Dermis microvascular lymphatic vessel endothelial cell (primary cell): ENCODE data around the gene IMMP2L. TPM values are rescaled to one million over a fixed set of nuclear protein-coding genes. Genes with fewer than 3 reads are reported as not detected.
A peak's percentile ranks its signal among the peaks of the same experiment; 100 is the strongest.

Experiments used
- DNase-seq, 2 donors: peaks; one replicate each; pipeline versions ENCODE4 v3.0.0 to v3.0.0-alpha.2; 2010; ENCODE audit warnings: low read depth in 2 of 2
- total RNA-seq: library from RNA; depleted of rRNA; stranded (reverse); fragments of >200 nt; gene quantifications from 2 replicates; pipeline ENCODE4 v1.2.1, GENCODE V29; 2014

IMMP2L gene
- total RNA-seq, 1 donor from 2014 or later: 6.0 TPM

GRCh38 chr7:111223802-111224253 lies 338.5 kb downstream of the IMMP2L start:
- DNase-seq: no peak

DNA sequence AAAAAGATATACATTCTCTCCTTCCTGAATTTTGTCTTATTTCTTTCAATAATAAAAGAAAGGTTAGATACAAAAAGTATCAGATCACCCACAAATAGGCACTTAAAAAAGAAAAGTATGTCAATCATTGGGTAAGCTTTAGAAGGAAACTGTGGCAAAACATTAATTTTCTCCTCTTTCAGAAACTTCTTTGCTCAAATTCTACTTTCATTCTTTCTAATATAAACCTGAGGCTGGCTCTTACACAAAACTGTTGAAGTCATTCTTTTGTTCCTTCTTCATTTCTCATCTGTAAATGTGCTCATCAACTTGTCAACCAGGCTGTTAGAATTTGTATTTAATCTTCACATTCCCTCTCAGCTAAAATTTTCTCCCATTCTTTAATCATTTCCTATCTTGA lies 346.7 kb downstream of the IMMP2L start:
- no peak for DNase-seq

DNA sequence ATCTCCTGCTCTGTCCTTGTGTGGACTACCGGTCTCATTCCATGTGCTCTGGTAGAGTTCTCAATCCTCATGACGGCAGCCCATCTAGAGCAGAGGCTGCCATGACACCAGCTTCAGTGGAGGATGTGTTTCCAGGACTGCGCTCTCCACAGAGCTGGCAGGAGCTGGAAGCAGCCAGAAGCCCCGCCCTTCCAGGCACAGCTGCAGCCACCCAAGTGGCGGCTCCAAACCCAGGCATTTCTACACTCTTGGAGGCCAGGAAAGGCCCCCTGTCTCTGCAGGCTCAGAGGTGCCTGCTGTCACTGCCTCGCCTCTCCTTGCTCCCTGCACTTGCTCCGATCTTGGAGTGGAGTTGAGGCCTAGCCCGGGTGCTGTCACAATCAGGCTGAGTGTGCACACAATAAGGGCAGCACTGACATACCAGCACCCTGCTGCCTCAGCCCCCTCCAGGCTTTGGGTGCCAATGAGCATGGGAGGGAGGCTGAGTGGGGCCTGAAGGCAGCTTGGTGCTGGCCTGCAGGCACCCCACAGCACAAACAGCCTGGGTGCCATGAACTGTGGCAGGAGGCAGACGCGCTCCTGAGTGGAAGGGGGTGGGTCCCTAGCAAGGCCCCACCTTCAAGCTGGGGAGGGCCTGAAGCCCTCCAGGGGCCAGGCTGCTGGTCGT lies 349.3 kb downstream of the IMMP2L start:
- DNase-seq: no peak

DNA sequence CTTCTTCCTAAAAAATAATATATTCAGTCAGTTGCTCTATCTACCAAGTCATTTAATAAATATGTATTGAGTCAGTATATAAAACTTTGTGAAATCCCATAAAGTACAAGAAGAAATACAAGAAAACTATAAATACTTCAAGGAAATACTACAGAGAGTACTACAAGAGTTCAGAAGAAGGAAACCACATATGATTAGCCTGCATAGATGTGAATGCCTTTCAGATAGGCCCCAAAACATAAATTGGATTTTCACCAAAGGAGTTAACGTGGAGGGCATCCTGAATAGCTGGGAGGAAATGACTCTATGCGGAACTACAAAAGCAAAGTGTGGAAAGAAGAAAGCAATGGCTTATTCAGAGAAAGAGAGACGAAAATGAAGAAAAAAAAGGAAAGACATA lies 351.3 kb downstream of the IMMP2L start:
- DNase-seq: peak in 1 of 2 donors; percentile 22

GRCh38 chr7:111210043-111210442 lies 352.2 kb downstream of the IMMP2L start:
- DNase-seq: no peak

- no peak for DNase-seq
Measured at GRCh38 chr7:111205251-111205650, 357.0 kb downstream of the IMMP2L start.

GRCh38 chr7:111202321-111202720 lies 360.0 kb downstream of the IMMP2L start:
- DNase-seq: no peak

- no peak for DNase-seq
Measured at GRCh38 chr7:111199643-111200042, 362.6 kb downstream of the IMMP2L start.

DNA sequence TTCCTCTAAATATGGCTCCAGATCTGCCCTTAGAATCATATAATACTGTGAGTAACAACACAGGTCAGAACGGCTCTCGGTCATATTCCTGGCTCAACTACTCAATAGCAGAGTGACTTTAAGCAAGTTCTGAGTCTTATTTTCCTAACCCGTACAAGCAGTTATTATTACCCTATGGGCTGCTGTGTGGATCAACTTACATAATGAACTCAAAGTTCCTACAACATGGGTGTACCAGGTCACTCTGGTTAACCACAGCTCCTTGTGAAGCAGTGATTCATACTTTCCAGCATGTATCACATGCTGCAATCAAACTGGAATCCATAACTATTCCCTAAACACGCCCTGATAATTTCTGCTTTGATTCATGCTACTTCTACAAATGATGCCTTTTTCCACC lies 364.0 kb downstream of the IMMP2L start:
- peak in 1 of 2 donors; percentile 41 for DNase-seq

DNA sequence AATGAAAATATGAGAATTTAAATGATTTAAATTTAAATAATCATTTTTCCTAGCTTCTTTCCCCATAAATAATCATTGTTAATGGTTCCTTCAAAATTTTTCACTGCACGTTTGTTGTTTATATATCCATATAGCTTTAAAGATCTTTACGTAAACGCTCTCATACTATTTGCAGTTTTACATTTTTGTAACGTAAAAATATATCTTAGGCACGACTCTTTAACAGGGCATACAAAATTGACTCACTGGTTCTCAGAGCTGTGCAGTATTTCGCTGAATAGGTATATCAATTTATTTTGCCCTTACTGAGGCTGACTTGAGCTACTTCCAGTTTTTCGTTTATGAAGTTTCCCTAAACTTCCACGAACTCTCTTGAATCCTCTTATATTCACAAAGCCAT lies 365.6 kb downstream of the IMMP2L start:
- DNase-seq: no peak

- DNase-seq: no peak
Measured at GRCh38 chr7:111192614-111193413, 369.5 kb downstream of the IMMP2L start.

GRCh38 chr7:111190804-111191203 lies 371.5 kb downstream of the IMMP2L start:
- DNase-seq: no peak

GRCh38 chr7:111184987-111185386 lies 377.3 kb downstream of the IMMP2L start:
- DNase-seq: no peak

DNA sequence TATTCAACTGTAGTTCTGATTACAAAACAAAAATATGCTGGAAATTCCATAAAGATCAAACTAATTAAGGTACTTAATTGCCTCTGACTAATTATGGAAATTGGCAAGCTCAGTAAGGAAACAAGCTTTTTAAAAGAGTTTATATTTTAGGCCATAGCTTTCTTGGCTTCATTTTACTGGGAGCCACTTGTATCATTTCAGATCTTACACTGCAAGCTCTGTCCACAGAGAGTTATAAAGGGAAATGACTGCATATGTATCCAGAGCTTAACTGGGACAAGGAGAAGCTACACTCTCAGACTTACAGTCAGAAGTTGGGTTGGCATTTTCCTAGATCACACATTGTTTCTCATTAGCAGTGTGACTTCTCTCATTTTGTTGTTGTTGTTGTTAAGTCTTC lies 379.0 kb downstream of the IMMP2L start:
- DNase-seq: no peak

GRCh38 chr7:111180338-111180737 lies 382.0 kb downstream of the IMMP2L start:
- DNase-seq: no peak

GRCh38 chr7:111175908-111176441 lies 386.3 kb downstream of the IMMP2L start:
- DNase-seq: no peak

DNA sequence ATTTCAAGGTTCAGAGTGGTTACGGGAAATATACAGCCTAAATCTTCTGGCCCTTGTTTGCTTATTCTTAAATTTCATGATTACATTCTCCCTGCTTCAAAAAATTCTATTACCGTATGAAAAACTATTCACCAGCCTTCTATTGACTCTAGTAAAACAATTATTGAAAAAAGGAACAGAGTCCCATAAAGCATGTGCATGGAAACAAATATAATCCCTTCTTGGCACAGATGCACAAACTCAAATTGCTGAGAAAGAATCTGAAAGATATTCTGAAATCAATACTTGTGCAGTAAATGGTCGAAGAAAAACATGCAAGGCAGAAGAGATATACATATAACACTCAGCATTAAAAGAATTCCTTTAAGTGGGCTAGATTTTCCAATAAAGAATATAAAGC lies 387.8 kb downstream of the IMMP2L start:
- no peak for DNase-seq

- DNase-seq: no peak
Measured at GRCh38 chr7:111173990-111174389, 388.3 kb downstream of the IMMP2L start.

- no peak for DNase-seq
Measured at GRCh38 chr7:111173528-111173927, 388.8 kb downstream of the IMMP2L start.

DNA sequence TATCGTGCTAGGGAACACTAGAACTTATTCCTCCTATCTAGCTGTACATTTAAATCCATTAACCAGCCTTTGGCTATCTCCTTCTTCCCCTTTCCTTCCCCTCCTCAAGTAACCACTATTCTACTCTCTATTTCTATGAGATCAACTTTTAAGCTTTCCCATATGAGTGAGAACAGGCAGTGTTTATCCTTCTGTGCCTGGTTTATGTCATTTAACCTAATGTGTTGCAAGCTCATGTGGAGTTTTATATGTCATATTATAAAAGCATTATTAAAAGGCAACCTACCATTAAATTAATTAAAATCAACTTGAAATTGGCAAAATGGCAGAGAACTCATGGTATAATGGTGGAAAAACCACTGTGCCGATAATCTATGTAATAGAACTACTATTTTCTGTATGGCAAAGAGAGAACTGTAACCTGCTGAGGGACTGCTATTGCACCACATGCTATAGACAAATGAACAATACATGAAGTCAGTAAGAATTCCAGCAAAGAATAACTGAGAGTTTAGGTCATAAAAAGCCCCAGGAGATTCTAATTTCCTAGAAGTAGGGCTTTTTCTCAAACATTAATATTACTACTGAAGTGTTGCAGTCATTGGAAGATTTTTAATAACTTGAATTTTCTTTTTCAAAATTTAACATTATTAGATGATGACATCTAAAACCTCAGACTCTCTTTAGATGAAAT lies 389.6 kb downstream of the IMMP2L start:
- no peak for DNase-seq

DNA sequence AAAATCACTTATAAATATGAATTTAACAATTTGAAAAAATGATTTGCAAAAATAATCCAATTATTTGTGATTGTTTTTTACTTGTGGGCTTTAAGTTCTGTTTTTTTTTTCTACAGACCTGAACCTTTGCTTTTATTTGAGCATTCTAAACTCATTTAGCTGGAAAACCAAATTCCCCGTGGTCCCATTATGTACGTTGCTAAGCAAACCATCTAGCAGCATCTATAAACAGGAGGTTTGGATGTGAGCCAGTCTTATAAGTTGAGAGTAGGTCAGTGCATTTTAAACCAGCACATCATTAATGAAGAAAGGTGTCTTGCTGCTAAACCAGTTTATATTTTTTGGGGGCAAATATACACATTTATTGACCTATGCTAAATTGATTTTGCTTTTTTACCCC lies 394.1 kb downstream of the IMMP2L start:
- peak; percentile 3 to 29 for DNase-seq

GRCh38 chr7:111164442-111164841 lies 397.9 kb downstream of the IMMP2L start:
- no peak for DNase-seq
